Measurements from ENCODE around the gene FGF16. TPM values are rescaled to one million over a fixed set of nuclear protein-coding genes. Genes with fewer than 3 reads are reported as not detected.

Gene FGF16
- polyA plus RNA-seq, 3 donors = not detected

GRCh38 chrX:77426811-77427210 is 20.4 kb upstream of the FGF16 start:
- no peaks in the 10 kb centered on the region for H3K27me3 ChIP-seq (ENCODE audit: control insufficient read depth in 2 of 2, insufficient read depth in 2 of 2, low read length in 2 of 2)
- H3K27me3 Mint-ChIP-seq (ENCODE audit: low read depth in 3 of 3) = peaks cover 0 to 4% (median 3%) of the 10 kb centered on the region in 3 donors
- no peaks in the 10 kb centered on the region for H3K9me3 ChIP-seq (replicated peaks in 1 of 2; ENCODE audit: control insufficient read depth in 1 of 2, insufficient read depth in 1 of 2, low read length in 2 of 2)
- no peak overlapping the region for H2AFZ ChIP-seq (ENCODE audit: insufficient read depth, low read depth, low read length, poor library complexity, severe bottlenecking)
- 100% methylated on average over 1 of the region's 2 CpGs for WGBS (ENCODE audit: insufficient coverage)
- H3K4me1 ChIP-seq (ENCODE audit: control insufficient read depth in 1 of 2, insufficient read depth in 2 of 2, low read length in 2 of 2) = no peaks in the 10 kb centered on the region
- no peak for DNase-seq
- no peak overlapping the region for H3K4me2 ChIP-seq (replicated peaks; ENCODE audit: extremely low read depth, low read length, poor library complexity, severe bottlenecking)
- H3K79me2 ChIP-seq (ENCODE audit: insufficient read depth, low read length) = no peaks in the 10 kb centered on the region
- no peak overlapping the region for H3K27ac ChIP-seq (ENCODE audit: low read depth in 1 of 2, low read length in 2 of 2)
- no peaks in the 10 kb centered on the region for H4K20me1 ChIP-seq (ENCODE audit: insufficient read depth, low read length)
- H3K4me1 Mint-ChIP-seq = peaks cover 7% of the 10 kb centered on the region
- H3K4me3 Mint-ChIP-seq = no peak overlapping the region
- H3K4me3 ChIP-seq (replicated peaks in 1 of 3; ENCODE audit: low read depth in 2 of 3, low read length in 3 of 3) = no peak overlapping the region
- H3K36me3 ChIP-seq (replicated peaks in 1 of 2; ENCODE audit: control insufficient read depth in 1 of 2, insufficient read depth in 2 of 2, low read length in 2 of 2) = no peaks in the 10 kb centered on the region
- H3K9ac ChIP-seq (ENCODE audit: insufficient read depth, low read length, poor library complexity, severe bottlenecking) = no peak overlapping the region
- no peak overlapping the region for H3K27ac Mint-ChIP-seq
- intact Hi-C loops (cut with micrococcal nuclease) = no loop called here
- no peaks in the 10 kb centered on the region for H3K36me3 Mint-ChIP-seq
- TF ChIP-seq CTCF (IDR thresholded peaks at IDR 0.05) = no peak
- H3K9me3 Mint-ChIP-seq = peaks cover 0 to 1% (median 0%) of the 10 kb centered on the region in 7 donors

GRCh38 chrX:77427611-77428010 is 19.6 kb upstream of the FGF16 start:
- Histone ChIP-seq H3K9me3 (replicated peaks in 1 of 2; ENCODE audit: control insufficient read depth in 1 of 2, insufficient read depth in 1 of 2, low read length in 2 of 2) (no peaks in the 10 kb centered on the region), H3K9ac (ENCODE audit: insufficient read depth, low read length, poor library complexity, severe bottlenecking) (no peak overlapping the region), H3K36me3 (replicated peaks in 1 of 2; ENCODE audit: control insufficient read depth in 1 of 2, insufficient read depth in 2 of 2, low read length in 2 of 2) (no peaks in the 10 kb centered on the region), H3K4me1 (ENCODE audit: control insufficient read depth in 1 of 2, insufficient read depth in 2 of 2, low read length in 2 of 2) (no peaks in the 10 kb centered on the region), H3K4me3 (replicated peaks in 1 of 3; ENCODE audit: low read depth in 2 of 3, low read length in 3 of 3) (no peak overlapping the region), H3K27ac (ENCODE audit: low read depth in 1 of 2, low read length in 2 of 2) (no peak overlapping the region), H3K27me3 (ENCODE audit: control insufficient read depth in 2 of 2, insufficient read depth in 2 of 2, low read length in 2 of 2) (no peaks in the 10 kb centered on the region), H3K4me2 (replicated peaks; ENCODE audit: extremely low read depth, low read length, poor library complexity, severe bottlenecking) (no peak overlapping the region), H2AFZ (ENCODE audit: insufficient read depth, low read depth, low read length, poor library complexity, severe bottlenecking) (no peak overlapping the region), H4K20me1 (ENCODE audit: insufficient read depth, low read length) (no peaks in the 10 kb centered on the region), H3K79me2 (ENCODE audit: insufficient read depth, low read length) (no peaks in the 10 kb centered on the region)
- H3K4me1 Mint-ChIP-seq = peaks cover 7% of the 10 kb centered on the region
- H3K27me3 Mint-ChIP-seq (ENCODE audit: low read depth in 3 of 3) = peaks cover 0 to 4% (median 1%) of the 10 kb centered on the region in 3 donors
- no peaks in the 10 kb centered on the region for H3K36me3 Mint-ChIP-seq
- intact Hi-C loops (cut with micrococcal nuclease) = no loop called here
- no peak for TF ChIP-seq CTCF (IDR thresholded peaks at IDR 0.05)
- H3K4me3 Mint-ChIP-seq = peak overlapping the region in 1 of 2 donors; percentile 42
- no CpG with 5 or more reads among the region's 1 CpG for WGBS (ENCODE audit: insufficient coverage)
- no peak for DNase-seq
- H3K9me3 Mint-ChIP-seq = peaks cover 0 to 1% (median 0%) of the 10 kb centered on the region in 7 donors
- peak overlapping the region in 1 of 7 donors; percentile 37 for H3K27ac Mint-ChIP-seq

Measured in CD14-positive monocyte (primary cell).